H9 (cell line): ENCODE data around the gene PRCC. TPM values are rescaled to one million over a fixed set of nuclear protein-coding genes. Genes with fewer than 3 reads are reported as not detected.

Experiments used
- DNase-seq: peaks from one replicate; pipeline ENCODE4 v3.0.0-alpha.2; 2017
- H2AFZ ChIP-seq: one replicate; pipeline ENCODE4 v1.6.1; 2013; ENCODE audit warnings: mild to moderate bottlenecking, low read length, control low read depth, moderate library complexity
- H2AK5ac ChIP-seq: 2 replicates; pipeline ENCODE4 v1.6.1; 2013; ENCODE audit warnings: low read length, control low read depth, mixed read lengths; ENCODE audit not compliant: insufficient read length
- H2BK120ac ChIP-seq: one replicate; pipeline ENCODE4 v1.6.1; 2013; ENCODE audit warnings: low read depth, mild to moderate bottlenecking, low read length, control low read depth, inconsistent platforms; ENCODE audit not compliant: poor library complexity, severe bottlenecking
- H2BK12ac ChIP-seq: 2 replicates; pipeline ENCODE4 v1.6.1; 2013; ENCODE audit warnings: low read length, control low read depth, mixed read lengths, low read depth; ENCODE audit not compliant: insufficient read length
- H2BK15ac ChIP-seq: 2 replicates; pipeline ENCODE4 v1.6.1; 2013; ENCODE audit warnings: low read depth, low read length, control low read depth
- H2BK20ac ChIP-seq: one replicate; pipeline ENCODE4 v1.6.1; 2013; ENCODE audit warnings: low read depth, mild to moderate bottlenecking, low read length, control low read depth, inconsistent platforms; ENCODE audit not compliant: poor library complexity, severe bottlenecking
- H2BK5ac ChIP-seq: 2 replicates; pipeline ENCODE4 v1.6.1; 2013; ENCODE audit warnings: low read length, control low read depth, mixed read lengths; ENCODE audit not compliant: insufficient read length
- H3K14ac ChIP-seq: 2 replicates; pipeline ENCODE4 v1.6.1; 2013; ENCODE audit warnings: low read length, control low read depth; ENCODE audit not compliant: insufficient read depth
- H3K18ac ChIP-seq: 2 replicates; pipeline ENCODE4 v1.6.1; 2013; ENCODE audit warnings: low read depth, mild to moderate bottlenecking, mixed read lengths, low read length, control low read depth; ENCODE audit not compliant: insufficient read length
- H3K23ac ChIP-seq: 2 replicates; pipeline ENCODE4 v1.6.1; 2013; ENCODE audit warnings: low read length, control low read depth, mixed read lengths, low read depth; ENCODE audit not compliant: insufficient read length
- H3K23me2 ChIP-seq: 2 replicates; pipeline ENCODE4 v1.6.1; 2013; ENCODE audit warnings: low read depth, mild to moderate bottlenecking, mixed read lengths, low read length, control low read depth; ENCODE audit not compliant: insufficient read length, poor library complexity, severe bottlenecking
- H3K27ac ChIP-seq: 2 replicates; pipeline ENCODE4 v1.5.1; 2013; ENCODE audit warnings: low read length, control low read depth, mixed read lengths, low read depth; ENCODE audit not compliant: insufficient read length
- H3K27me3 ChIP-seq: 2 replicates; pipeline ENCODE4 v1.6.1; 2013; ENCODE audit warnings: low read length, control low read depth, inconsistent platforms; ENCODE audit not compliant: insufficient read depth
- H3K4ac ChIP-seq: 2 replicates; pipeline ENCODE4 v1.6.1; 2013; ENCODE audit warnings: low read depth, mild to moderate bottlenecking, control low read depth, inconsistent platforms, low read length, moderate library complexity
- H3K4me1 ChIP-seq: 2 replicates; pipeline ENCODE4 v1.6.1; 2013; ENCODE audit warnings: low read length, control low read depth, inconsistent platforms; ENCODE audit not compliant: insufficient read depth
- H3K4me2 ChIP-seq: 2 replicates; pipeline ENCODE4 v1.6.1; 2013; ENCODE audit warnings: low read length, control low read depth, mixed read lengths; ENCODE audit not compliant: insufficient read length, insufficient read depth
- H3K56ac ChIP-seq: 2 replicates; pipeline ENCODE4 v1.6.1; 2013; ENCODE audit warnings: low read depth, mild to moderate bottlenecking, mixed read lengths, low read length, control low read depth; ENCODE audit not compliant: insufficient read length
- H3K79me1 ChIP-seq: 2 replicates; pipeline ENCODE4 v1.6.1; 2013; ENCODE audit warnings: low read depth, mild to moderate bottlenecking, moderate library complexity, low read length, control low read depth, inconsistent platforms; ENCODE audit not compliant: insufficient read depth, poor library complexity, severe bottlenecking
- H3K79me2 ChIP-seq: 2 replicates; pipeline ENCODE4 v1.6.1; 2013; ENCODE audit warnings: low read length, control low read depth, inconsistent platforms; ENCODE audit not compliant: insufficient read depth
- H3K9ac ChIP-seq: 2 replicates; pipeline ENCODE4 v1.6.1; 2013; ENCODE audit warnings: low read length, control low read depth, mixed read lengths; ENCODE audit not compliant: insufficient read length; ENCODE audit errors: extremely low read depth
- H3K9me3 ChIP-seq: one replicate; pipeline ENCODE4 v1.6.1; 2013; ENCODE audit warnings: low read depth, low read length, inconsistent platforms; ENCODE audit not compliant: control insufficient read depth
- H3T11ph ChIP-seq: one replicate; pipeline ENCODE4 v1.6.1; 2013; ENCODE audit warnings: mild to moderate bottlenecking, low read length, control low read depth, inconsistent platforms
- H4K20me1 ChIP-seq: one replicate; pipeline ENCODE4 v1.6.1; 2013; ENCODE audit not compliant: control insufficient read depth, insufficient read length, insufficient read depth
- H4K5ac ChIP-seq: 2 replicates; pipeline ENCODE4 v1.6.1; 2013; ENCODE audit warnings: low read depth, mild to moderate bottlenecking, mixed read lengths, low read length, control low read depth; ENCODE audit not compliant: insufficient read length
- H4K8ac ChIP-seq: replicated peaks from 2 replicates; pipeline ENCODE4 v1.6.1; 2013; ENCODE audit warnings: low read length, control low read depth, mixed read lengths, low read depth; ENCODE audit not compliant: insufficient read length
- H4K91ac ChIP-seq: 2 replicates; pipeline ENCODE4 v1.6.1; 2013; ENCODE audit warnings: low read depth, mild to moderate bottlenecking, moderate library complexity, mixed read lengths, low read length, control low read depth; ENCODE audit not compliant: insufficient read length
- H3K27ac Mint-ChIP-seq, 3 experiments: 2 replicates in 2 of 3; 3 replicates in 1 of 3; pipeline ENCODE4 v1.8.0; 2020 to 2021; ENCODE audit warnings: mixed read lengths in 3 of 3, mild to moderate bottlenecking in 1 of 3, moderate library complexity in 1 of 3
- H3K27me3 Mint-ChIP-seq: 2 replicates; pipeline ENCODE4 v1.8.0; 2021; ENCODE audit warnings: low read depth, mild to moderate bottlenecking, moderate library complexity, mixed read lengths
- H3K36me3 Mint-ChIP-seq, 3 experiments: 2 replicates in 2 of 3; 3 replicates in 1 of 3; pipeline ENCODE4 v1.8.0; 2020 to 2021; ENCODE audit warnings: low read depth in 3 of 3, mixed read lengths in 3 of 3; ENCODE audit not compliant: insufficient read depth in 1 of 3
- H3K4me1 Mint-ChIP-seq, 2 experiments: 2 replicates each; pipeline ENCODE4 v1.8.0; 2020; ENCODE audit warnings: mixed read lengths in 2 of 2
- H3K4me3 Mint-ChIP-seq, 2 experiments: 2 replicates in 1 of 2; 3 replicates in 1 of 2; pipeline ENCODE4 v1.8.0; 2020 to 2021; ENCODE audit warnings: mild to moderate bottlenecking in 2 of 2, mixed read lengths in 2 of 2, moderate library complexity in 1 of 2
- H3K9me3 Mint-ChIP-seq, 2 experiments: 2 replicates in 1 of 2; 3 replicates in 1 of 2; pipeline ENCODE4 v1.8.0; 2020; ENCODE audit warnings: mild to moderate bottlenecking in 2 of 2, mixed read lengths in 2 of 2, moderate library complexity in 1 of 2
- WGBS: extraction: QIAGEN DNeasy Blood & Tissue Kit; methylation state at CpG from one replicate; pipeline ENCODE4 v1.1.7; 2013; ENCODE audit warnings: missing lambda C conversion rate, low lambda C conversion rate, mixed read lengths; ENCODE audit not compliant: insufficient read length; ENCODE audit errors: extremely low coverage; 5-methylcytosine and 5-hydroxymethylcytosine counted together
- total RNA-seq: library from RNA; stranded (reverse); gene quantifications from 2 replicates; pipeline ENCODE4 v1.2.1, GENCODE V29; 2021
- TF ChIP-seq, protein P1 (sequence below): fragments of 200-600 bp; sonication (generic); conservative IDR thresholded peaks from 3 replicates; pipeline ENCODE4 v1.8.0; 2021; ENCODE audit warnings: antibody characterized with exemption, mild to moderate bottlenecking

Gene PRCC
- total RNA-seq, 1 experiment from 2014 or later = 129 TPM

DNA sequence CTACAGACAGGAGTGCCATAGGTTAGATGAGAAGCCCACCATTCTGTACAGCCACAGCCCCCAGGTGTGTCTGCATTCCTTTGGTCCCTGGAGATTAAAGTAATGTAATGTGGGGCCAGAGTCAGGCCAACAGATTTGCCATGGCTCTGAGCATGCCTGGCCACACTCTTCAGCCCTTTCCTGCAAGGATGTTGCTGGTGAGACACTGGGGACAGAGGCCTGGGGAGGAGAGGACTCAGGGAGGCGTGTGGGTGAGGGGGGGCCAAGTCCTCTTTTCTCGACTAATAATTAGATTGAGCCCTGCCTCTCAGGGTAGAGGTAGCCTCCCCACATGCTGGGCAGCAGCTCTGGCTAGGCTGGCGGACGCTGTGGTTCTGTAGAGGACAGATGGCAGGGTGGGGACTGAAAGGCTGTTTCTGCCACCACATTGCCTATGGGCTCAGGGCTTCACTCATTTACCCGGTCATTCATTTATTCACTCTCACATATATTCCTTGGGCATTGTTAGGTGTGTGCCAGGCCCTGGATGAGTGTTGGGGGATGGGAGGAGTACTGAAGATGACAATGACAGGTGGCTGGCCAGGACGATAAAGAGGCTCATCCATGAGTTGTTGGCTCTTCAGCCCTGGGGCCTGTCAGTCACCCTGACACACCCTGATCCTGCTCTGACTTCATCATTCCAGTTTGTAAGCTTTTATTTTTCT lies 7.1 kb upstream of the PRCC start:
- Histone ChIP-seq H4K20me1 (no peaks in the 10 kb centered on the region), H3K23ac (no peak overlapping the region), H4K91ac (no peak overlapping the region), H3K23me2 (no peaks in the 10 kb centered on the region), H4K8ac (no peak overlapping the region), H3K79me2 (no peaks in the 10 kb centered on the region), H3K9me3 (no peaks in the 10 kb centered on the region), H3K27ac (no peak overlapping the region), H3K4ac (no peak overlapping the region), H2BK5ac (no peak overlapping the region), H3K4me1 (0 out of 2 replicates have a peak, but pooled peaks cover 2% of the 10 kb centered on the region), H2BK120ac (no peak overlapping the region), H2BK15ac (no peak overlapping the region), H3K4me2 (no peak overlapping the region), H2BK20ac (no peak overlapping the region), H3K14ac (no peak overlapping the region), H3K9ac (peak overlapping the region; percentile 22), H2AK5ac (no peak overlapping the region), H3K56ac (no peak overlapping the region), H2BK12ac (no peak overlapping the region), H3K27me3 (no peaks in the 10 kb centered on the region), H3K18ac (no peak overlapping the region), H3K79me1 (no peaks in the 10 kb centered on the region), H3T11ph (no peak overlapping the region), H2AFZ (no peak overlapping the region), H4K5ac (no peak overlapping the region)
- H3K36me3 Mint-ChIP-seq = no peaks in the 10 kb centered on the region; a peak in 1 of 7 replicates
- H3K4me1 Mint-ChIP-seq = peaks cover 10 to 12% of the 10 kb centered on the region in 2 experiments
- H3K4me3 Mint-ChIP-seq = no peak overlapping the region
- no peak for DNase-seq
- TF ChIP-seq, protein P1, sequence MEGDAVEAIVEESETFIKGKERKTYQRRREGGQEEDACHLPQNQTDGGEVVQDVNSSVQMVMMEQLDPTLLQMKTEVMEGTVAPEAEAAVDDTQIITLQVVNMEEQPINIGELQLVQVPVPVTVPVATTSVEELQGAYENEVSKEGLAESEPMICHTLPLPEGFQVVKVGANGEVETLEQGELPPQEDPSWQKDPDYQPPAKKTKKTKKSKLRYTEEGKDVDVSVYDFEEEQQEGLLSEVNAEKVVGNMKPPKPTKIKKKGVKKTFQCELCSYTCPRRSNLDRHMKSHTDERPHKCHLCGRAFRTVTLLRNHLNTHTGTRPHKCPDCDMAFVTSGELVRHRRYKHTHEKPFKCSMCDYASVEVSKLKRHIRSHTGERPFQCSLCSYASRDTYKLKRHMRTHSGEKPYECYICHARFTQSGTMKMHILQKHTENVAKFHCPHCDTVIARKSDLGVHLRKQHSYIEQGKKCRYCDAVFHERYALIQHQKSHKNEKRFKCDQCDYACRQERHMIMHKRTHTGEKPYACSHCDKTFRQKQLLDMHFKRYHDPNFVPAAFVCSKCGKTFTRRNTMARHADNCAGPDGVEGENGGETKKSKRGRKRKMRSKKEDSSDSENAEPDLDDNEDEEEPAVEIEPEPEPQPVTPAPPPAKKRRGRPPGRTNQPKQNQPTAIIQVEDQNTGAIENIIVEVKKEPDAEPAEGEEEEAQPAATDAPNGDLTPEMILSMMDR = no peak
- peak overlapping the region in 1 of 3 experiments; percentile 34; a peak in 1 of 7 replicates for H3K27ac Mint-ChIP-seq
- no peaks in the 10 kb centered on the region for H3K27me3 Mint-ChIP-seq
- no peaks in the 10 kb centered on the region for H3K9me3 Mint-ChIP-seq
- no CpG with 5 or more reads among the region's 6 CpGs for WGBS
